Heart right ventricle (tissue), 16 donors: ENCODE measurements around the gene POLR2C. TPM values are rescaled to one million over a fixed set of nuclear protein-coding genes. Genes with fewer than 3 reads are reported as not detected.

Experiments used
- ATAC-seq, 8 donors: fragments of 200-7000 bp; cut with Tn5 transposase; one replicate each; pipeline ENCODE4 v1.9.1; 2020; ENCODE audit warnings: mild to moderate bottlenecking in 8 of 8, moderate library complexity in 8 of 8, moderate number of reproducible peaks in 1 of 8
- DNase-seq, 2 donors: peaks; one replicate each; pipeline ENCODE4 v3.0.0-alpha.2; 2020
- H3K27ac ChIP-seq, 10 donors: fragments of 200-600 bp; sonication (generic) in 2 of 10; one replicate each; pipeline versions ENCODE4 v1.5.0 to v1.8.0; 2020 to 2022; ENCODE audit warnings: mild to moderate bottlenecking in 3 of 10
- H3K27me3 ChIP-seq, 7 donors: fragments of 200-600 bp; one replicate each; pipeline ENCODE4 v1.8.0; 2021 to 2022; ENCODE audit warnings: mild to moderate bottlenecking in 2 of 7
- H3K36me3 ChIP-seq, 9 donors: fragments of 200-600 bp; sonication (generic) in 1 of 9; one replicate each; pipeline versions ENCODE4 v1.5.0 to v1.8.0; 2020 to 2022; ENCODE audit warnings: mild to moderate bottlenecking in 2 of 9
- H3K4me1 ChIP-seq, 9 donors: fragments of 200-600 bp; sonication (generic) in 1 of 9; one replicate each; pipeline versions ENCODE4 v1.5.0 to v1.8.0; 2020 to 2022; ENCODE audit warnings: mild to moderate bottlenecking in 4 of 9
- H3K4me3 ChIP-seq, 10 donors: fragments of 200-600 bp; sonication (generic) in 2 of 10; one replicate each; pipeline versions ENCODE4 v1.5.0 to v1.8.0; 2020 to 2022; ENCODE audit warnings: mild to moderate bottlenecking in 7 of 10, moderate library complexity in 2 of 10
- H3K9me3 ChIP-seq, 11 donors: fragments of 200-600 bp in 10 of 11; sonication (generic) in 2 of 11; one replicate each; pipeline versions ENCODE4 v1.5.0 to v1.8.0; 2013 to 2022; ENCODE audit warnings: mild to moderate bottlenecking in 2 of 11, control low read depth in 1 of 11, moderate library complexity in 1 of 11
- WGBS, 2 donors: extraction: QIAGEN DNeasy Blood & Tissue Kit; methylation state at CpG; one replicate each; pipeline ENCODE4 v1.1.7; 2013; ENCODE audit warnings: inconsistent platforms in 1 of 2; 5-methylcytosine and 5-hydroxymethylcytosine counted together
- intact Hi-C, 10 donors: fragments of 100-400 bp; cut with DNase I; formaldehyde crosslinking; loops; one replicate each; pipeline versions ENCODE4 v1.11.1 to v1.14.2; 2022
- polyA plus RNA-seq, 2 donors: library from polyadenylated mRNA; stranded (reverse); fragments of 200-250 nt; gene quantifications; one replicate each; pipeline ENCODE4 v1.2.3, GENCODE V29; 2013
- total RNA-seq, 10 donors: library from RNA; stranded (reverse); fragmentation: NEBNext Ultra II Directional in 3 of 10; extraction: Animal tissue kit (Norgen Biotek cat#: 25700) in 3 of 10; gene quantifications; one replicate each; pipeline versions ENCODE4 v1.2.1 to v1.2.4, GENCODE V29; 2021 to 2023
- TF ChIP-seq, protein P1 (sequence below), 9 donors: fragments of 200-600 bp; sonication (generic) in 2 of 9; IDR thresholded peaks; one replicate each; pipeline versions ENCODE4 v1.5.0 to v1.8.0; 2021 to 2022; ENCODE audit warnings: antibody characterized with exemption in 9 of 9, mild to moderate bottlenecking in 5 of 9, moderate library complexity in 1 of 9
- donor health status: Arrhythmogenic right ventricular cardiomyopathy.
- donor health status: ischemic (EF 13 %, LVEDD 7.1; RV severe dilation, severe dysfunction).
- donor health status: healthy with polysubstance abuse.
- donor health status: DM: no; HTN: yes; CAD: no.
- donor health status: DM: no; HTN: no; CAD: no.
- donor health status: ischemic (EF 25% LVEDD 6.9; RV normal size, moderate dysfunction).
- donor health status: ischemic (EF 25% LVEDD 5.7; RV mildly dilated, moderate dysfunction).
- donor health status: healthy.
- donor health status: DM: yes; HTN: yes; CAD: no.
- donor health status: Ischemic cardiomyopathy.
- donor health status: ischemic (EF 35%, LVEDD 5.7; RV mildly dilated, moderate dysfunction).
- donor health status: nonischemic (EF 11% LVEDD 7.7; RV severe dilation, severe dysfunction).
- donor health status: DM: yes; HTN: yes; CAD: no.
- donor health status: PGD.
- donor health status: ischemic (EF 29% LVEDD 5.4; RV normal size, mild dysfunction).
- donor health status: nonischemic (EF 23%, LVEDD 6.1; RV moderate dilation, normal function).

The POLR2C gene
- total and polyA plus RNA-seq, 12 donors, result 17.9 to 56.7 (median 46.1) TPM

GRCh38 chr16:57504491-57504890, 42.0 kb downstream of the POLR2C start:
- 88 to 92% methylated on average over 5 of the region's 5 CpGs for WGBS, 2 donors
- Histone ChIP-seq H3K4me1 (peaks cover 0 to 13% (median 0%) of the 10 kb centered on the region in 9 donors), H3K27me3 (no peaks in the 10 kb centered on the region), H3K36me3 (no peaks in the 10 kb centered on the region), H3K27ac (no peak overlapping the region), H3K9me3 (no peaks in the 10 kb centered on the region), H3K4me3 (no peak overlapping the region)
- intact Hi-C loops, result no loop called here
- DNase-seq (no peak), ATAC-seq (no peak)
- TF ChIP-seq, protein P1, sequence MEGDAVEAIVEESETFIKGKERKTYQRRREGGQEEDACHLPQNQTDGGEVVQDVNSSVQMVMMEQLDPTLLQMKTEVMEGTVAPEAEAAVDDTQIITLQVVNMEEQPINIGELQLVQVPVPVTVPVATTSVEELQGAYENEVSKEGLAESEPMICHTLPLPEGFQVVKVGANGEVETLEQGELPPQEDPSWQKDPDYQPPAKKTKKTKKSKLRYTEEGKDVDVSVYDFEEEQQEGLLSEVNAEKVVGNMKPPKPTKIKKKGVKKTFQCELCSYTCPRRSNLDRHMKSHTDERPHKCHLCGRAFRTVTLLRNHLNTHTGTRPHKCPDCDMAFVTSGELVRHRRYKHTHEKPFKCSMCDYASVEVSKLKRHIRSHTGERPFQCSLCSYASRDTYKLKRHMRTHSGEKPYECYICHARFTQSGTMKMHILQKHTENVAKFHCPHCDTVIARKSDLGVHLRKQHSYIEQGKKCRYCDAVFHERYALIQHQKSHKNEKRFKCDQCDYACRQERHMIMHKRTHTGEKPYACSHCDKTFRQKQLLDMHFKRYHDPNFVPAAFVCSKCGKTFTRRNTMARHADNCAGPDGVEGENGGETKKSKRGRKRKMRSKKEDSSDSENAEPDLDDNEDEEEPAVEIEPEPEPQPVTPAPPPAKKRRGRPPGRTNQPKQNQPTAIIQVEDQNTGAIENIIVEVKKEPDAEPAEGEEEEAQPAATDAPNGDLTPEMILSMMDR (IDR thresholded peaks at IDR 0.05), result no peak

DNA sequence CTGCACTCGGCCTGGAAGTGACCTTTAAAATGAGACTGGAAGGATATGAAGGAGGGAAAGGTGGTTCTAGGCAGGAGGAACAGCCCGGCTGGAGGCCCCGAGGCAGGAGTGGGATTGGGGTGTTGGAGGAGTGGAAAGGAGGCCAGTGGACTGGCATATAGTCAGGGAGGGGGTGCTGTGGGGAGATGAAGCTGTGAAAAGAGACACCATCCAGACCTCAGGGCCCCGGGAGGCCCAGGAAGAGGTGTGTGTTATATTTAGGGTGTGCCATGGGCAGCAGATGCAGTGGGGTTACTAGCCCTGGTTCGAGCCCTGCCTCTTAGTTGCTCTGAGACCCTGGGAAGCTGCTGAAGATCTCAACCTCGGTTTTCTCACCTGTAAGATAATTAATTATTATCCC, 42.7 kb downstream of the POLR2C start:
- no peaks in the 10 kb centered on the region for H3K36me3 ChIP-seq

GRCh38 chr16:57507136-57508034, 44.9 kb downstream of the POLR2C start:
- TF ChIP-seq, protein P1 (IDR thresholded peaks at IDR 0.05), result no peak
- H3K27ac ChIP-seq, result peak overlapping the region in 2 of 10 donors; percentile 1 to 16
- intact Hi-C loops, result no loop called here
- H3K4me3 ChIP-seq, result no peak overlapping the region
- no peaks in the 10 kb centered on the region for H3K27me3 ChIP-seq
- peaks cover 0 to 22% (median 5%) of the 10 kb centered on the region in 9 donors for H3K4me1 ChIP-seq
- 67 to 68% methylated on average over 13 of the region's 13 CpGs for WGBS, 2 donors
- no peaks in the 10 kb centered on the region for H3K9me3 ChIP-seq
- peaks cover 0 to 10% (median 0%) of the 10 kb centered on the region in 9 donors for H3K36me3 ChIP-seq
- ATAC-seq, result peak in 5 of 8 donors; percentile 10 to 82 (median 21)
- DNase-seq, result no peak

More for the DNA sequence above, 42.7 kb downstream of the POLR2C start:
- no peak overlapping the region for H3K4me3 ChIP-seq
- no peak overlapping the region for H3K27ac ChIP-seq
- 81 to 86% methylated on average over 6 of the region's 6 CpGs for WGBS, 2 donors
- peaks cover 0 to 18% (median 3%) of the 10 kb centered on the region in 9 donors for H3K4me1 ChIP-seq
- DNase-seq (no peak), ATAC-seq (no peak)
- intact Hi-C loops, result no loop called here
- H3K27me3 ChIP-seq, result no peaks in the 10 kb centered on the region
- no peaks in the 10 kb centered on the region for H3K9me3 ChIP-seq
- TF ChIP-seq, protein P1 (IDR thresholded peaks at IDR 0.05), result no peak

DNA sequence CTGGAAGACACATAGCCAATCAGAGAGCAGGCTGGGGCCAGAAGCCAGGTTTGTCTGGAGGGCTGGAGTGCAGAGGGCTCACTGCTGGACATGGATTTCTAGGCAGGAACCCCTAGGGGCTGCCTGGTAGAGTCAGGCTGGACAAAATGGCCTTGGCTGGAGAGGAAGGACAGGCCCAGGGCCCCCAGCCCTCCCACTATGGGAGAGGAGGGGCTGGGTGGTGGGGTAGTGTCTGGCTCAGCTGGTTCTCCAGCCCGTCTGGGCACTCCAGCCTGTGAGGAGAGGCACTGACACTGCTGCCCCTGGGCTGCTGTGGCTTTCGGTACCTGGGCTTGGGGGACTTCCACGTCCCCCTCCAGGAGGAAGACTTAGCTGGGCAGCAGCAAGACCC, 45.6 kb downstream of the POLR2C start:
- H3K4me3 ChIP-seq, result no peak overlapping the region
- peaks cover 0 to 22% (median 5%) of the 10 kb centered on the region in 9 donors for H3K4me1 ChIP-seq
- intact Hi-C loops, result no loop called here
- no peaks in the 10 kb centered on the region for H3K9me3 ChIP-seq
- peak in 1 of 8 donors; percentile 9 for ATAC-seq
- peaks cover 0 to 17% (median 0%) of the 10 kb centered on the region in 9 donors for H3K36me3 ChIP-seq
- H3K27me3 ChIP-seq, result no peaks in the 10 kb centered on the region
- H3K27ac ChIP-seq, result peak overlapping the region in 1 of 10 donors; percentile 1
- 94 to 96% methylated on average over 3 of the region's 3 CpGs for WGBS, 2 donors
- TF ChIP-seq, protein P1 (IDR thresholded peaks at IDR 0.05), result no peak
- DNase-seq, result no peak
